Stimulated activated CD4-positive, alpha-beta T cell treated with anti-CD3 and anti-CD28 coated beads, Interleukin-2, amount 100 ng/mL, for 24 hours (primary cell): ENCODE data around the gene PCMT1.

Experiments used
- DNase-seq, 2 donors: peaks; one replicate each; pipeline ENCODE4 v3.0.0-alpha.2; 2020

PCMT1 gene

GRCh38 chr6:149856256-149856994 is 106.9 kb downstream of the PCMT1 start:
- no peak for DNase-seq

GRCh38 chr6:149857541-149857940 is 108.0 kb downstream of the PCMT1 start:
- DNase-seq, result no peak

GRCh38 chr6:149859368-149859767 is 109.8 kb downstream of the PCMT1 start:
- no peak for DNase-seq

DNA sequence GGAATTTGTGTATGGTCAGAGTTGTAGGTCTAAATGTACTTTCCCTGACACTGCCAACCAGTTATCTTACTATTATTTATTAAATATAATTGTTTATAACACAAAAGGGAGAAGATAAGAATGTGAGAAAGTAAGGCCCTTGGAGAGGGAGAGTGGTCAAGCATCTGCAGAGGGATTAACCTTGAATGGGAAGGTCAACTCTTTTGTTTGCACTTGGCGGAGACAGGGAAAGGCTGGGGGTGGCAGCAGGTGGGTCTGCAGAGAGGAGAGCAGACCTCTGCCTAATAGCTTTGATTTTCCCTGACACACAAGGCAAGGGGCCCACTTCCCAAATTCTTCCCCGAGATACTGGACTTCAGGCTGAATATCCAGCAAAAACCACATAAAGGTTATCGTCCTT is 110.4 kb downstream of the PCMT1 start:
- DNase-seq, result no peak

DNA sequence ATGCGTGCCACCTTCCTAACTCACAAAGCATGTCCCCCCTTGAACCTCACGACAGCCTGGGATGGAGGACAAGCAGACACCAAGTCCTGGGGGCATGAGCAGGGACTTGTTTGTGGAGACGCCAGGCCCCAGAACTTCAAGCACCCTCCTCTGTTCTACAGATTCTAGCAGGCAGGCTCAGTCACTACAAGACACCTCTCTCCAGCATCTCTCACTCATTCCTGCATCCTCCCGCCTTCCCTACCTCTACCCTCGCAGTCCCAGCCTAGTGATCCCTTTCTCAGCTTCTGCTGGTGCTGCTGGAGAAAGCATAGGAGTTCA is 110.9 kb downstream of the PCMT1 start:
- DNase-seq, result no peak
